SK-N-DZ (cell line): ENCODE results near the gene FER.
"Not testable (repeated sequence)": the region's sequence is repeated elsewhere in the genome, so short reads cannot be mapped to it uniquely, and the experiment has no call there.

Source experiments
- DNase-seq: peaks from one replicate; pipeline ENCODE4 v3.0.0-alpha.2; 2015; ENCODE audit warnings: low spot score

The FER gene

DNA sequence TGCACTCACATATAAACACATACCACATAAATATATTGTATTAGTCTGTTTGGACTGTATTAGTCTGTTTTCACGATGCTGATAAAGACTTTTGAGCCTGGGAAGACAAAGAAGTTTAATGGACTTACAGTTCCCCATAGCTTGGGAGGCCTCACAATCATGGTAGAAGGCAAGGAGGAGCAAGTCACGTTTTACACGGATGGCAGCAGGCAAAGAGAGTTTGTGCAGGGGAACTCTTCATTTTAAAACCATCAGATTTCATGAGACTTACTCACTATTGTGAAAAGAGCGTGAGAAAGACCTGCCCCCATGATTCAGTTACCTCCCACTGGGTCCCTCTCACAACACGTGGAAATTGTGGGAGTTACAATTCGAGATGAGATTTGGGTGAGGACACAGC is 133.4 kb downstream of the FER start:
- no peak for DNase-seq

- DNase-seq, result no peak
Observed at GRCh38 chr5:108884736-108885135, 137.0 kb downstream of the FER start.

DNA sequence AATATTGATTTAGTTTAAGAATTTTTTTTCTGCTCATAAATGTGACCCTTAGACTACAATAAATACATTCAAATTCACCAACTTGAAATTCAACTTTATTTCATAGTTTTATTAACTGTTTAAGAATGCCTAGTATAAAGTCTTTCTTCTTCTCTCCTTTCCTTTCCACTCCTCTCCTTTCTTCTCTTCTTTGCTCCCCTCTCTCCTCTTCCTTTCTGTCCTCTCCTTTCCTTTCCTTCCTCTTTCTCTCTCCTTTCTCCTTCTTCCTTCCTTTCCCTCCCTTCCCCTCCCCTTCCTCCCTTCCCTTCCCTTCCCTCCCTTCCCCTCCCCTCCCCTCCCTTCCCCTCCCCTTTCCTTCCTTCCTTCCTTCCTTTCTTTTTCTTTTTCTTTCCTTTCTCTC is 150.6 kb downstream of the FER start:
- DNase-seq, result no peak

DNA sequence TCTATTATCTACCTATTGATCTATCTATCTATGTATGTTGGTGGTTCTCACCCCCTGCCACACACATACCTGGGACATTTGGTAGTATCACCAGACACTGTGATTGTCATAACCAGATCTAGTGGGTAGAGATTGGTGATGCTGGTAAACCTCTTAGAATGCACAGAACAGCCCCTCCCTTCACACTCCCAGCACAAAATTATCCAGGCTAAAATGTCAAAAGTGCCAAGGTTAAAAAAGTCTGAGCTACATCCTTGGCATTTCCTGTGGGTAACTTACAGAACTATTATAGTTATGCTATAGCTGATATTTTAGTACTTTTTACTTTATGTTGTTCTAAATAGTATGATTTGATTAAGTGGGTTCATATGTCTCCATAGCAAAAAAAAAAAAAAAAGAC is 151.0 kb downstream of the FER start:
- DNase-seq, result no peak

DNA sequence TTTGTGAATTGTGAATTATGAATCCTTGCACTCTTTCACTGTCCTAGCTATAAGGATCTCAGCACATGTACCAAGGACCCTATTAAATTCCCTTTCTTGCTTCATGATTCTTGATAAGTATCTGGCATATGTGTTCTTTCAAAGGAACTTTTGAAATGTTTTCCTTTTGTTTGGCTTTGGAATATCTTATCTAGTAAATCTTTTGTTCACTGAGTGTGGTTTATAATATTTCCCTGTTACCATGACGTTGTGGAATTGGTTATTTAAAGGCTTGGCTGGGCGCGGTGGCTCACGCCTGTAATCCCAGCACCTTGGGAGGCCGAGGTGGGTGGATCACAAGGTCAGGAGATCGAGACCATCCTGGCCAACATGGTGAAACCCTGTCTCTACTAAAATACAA is 151.5 kb downstream of the FER start:
- not testable (repeated sequence) for DNase-seq

DNA sequence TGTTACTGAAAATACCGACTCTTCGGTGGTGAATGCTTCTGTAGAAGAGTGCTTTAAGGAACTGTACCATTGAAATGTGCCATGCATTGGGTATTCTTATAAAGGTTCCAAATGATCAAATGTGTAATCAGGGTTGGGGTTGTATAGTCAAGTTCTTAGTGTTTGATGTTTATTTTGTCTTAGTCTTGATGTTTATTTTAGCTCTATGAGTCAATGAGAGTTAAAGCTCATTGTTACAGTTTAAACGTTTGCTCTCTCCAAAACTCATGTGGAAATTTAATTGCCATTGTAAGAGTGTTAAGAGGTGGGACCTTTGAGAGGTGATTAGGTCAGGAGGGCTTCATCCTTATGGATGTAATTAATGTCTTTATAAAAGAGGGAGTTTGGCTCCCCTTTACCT is 153.0 kb downstream of the FER start:
- no peak for DNase-seq

DNA sequence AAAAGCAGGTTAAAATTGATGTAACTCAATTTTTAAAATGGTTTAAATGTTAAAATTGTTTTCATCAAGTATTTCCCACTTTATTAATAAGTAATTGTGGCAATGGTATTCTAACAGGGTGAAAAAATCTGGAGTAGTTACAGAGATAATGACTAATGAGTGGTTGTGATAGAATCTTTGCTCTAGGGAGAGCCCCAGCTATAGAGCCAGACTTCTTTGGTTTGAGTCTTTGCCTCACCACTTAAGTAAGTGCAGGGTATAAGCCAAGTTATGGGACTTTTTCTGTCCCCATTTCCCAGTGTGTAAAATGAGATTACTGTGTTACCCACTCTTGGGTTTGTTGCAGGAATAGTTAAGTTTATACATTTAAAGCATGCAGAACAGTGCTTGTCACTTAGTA is 158.1 kb downstream of the FER start:
- DNase-seq, result no peak

- no peak for DNase-seq
Observed at GRCh38 chr5:108910627-108911026, 162.9 kb downstream of the FER start.

DNA sequence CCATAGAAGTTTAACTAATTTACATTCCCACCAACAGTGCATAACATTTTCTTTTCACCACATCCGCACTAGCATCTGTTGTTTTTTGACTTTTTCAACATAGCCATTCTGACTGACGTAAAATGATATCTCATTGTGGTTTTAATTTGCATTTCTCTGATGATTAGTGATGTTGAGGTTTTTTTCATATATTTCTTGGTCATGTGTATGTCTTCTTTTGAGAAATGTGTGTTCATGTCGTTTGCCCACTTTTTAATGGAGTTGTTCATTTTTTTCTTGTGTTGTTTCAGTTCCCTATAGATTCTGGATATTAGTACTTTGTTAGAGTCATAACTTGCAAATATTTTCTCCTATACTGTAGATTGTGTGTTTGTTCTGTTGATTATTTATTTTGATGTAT is 163.4 kb downstream of the FER start:
- no peak for DNase-seq

DNA sequence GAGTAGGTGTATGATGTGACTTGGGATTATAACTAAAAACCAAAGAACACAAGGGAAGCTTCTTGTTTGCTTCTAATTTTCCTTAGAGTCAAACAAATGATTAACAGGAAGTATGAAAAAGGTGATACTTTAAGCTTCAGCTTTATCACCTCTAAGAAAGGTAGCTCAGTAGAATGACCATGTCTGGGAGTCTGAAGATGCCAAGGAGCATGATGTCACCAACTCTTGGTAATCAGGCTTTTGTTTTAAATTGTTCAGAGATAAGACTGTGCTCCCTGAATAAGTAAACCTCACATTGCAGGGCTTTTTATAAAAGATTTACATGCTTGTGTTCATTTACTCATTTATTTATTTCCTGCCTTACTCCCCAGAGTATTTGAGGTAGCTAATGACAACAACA is 169.9 kb downstream of the FER start:
- no peak for DNase-seq

GRCh38 chr5:108919591-108920326 is 172.1 kb downstream of the FER start:
- DNase-seq, result no peak

GRCh38 chr5:108924457-108924961 is 176.8 kb downstream of the FER start:
- no peak for DNase-seq

- no peak for DNase-seq
Observed at GRCh38 chr5:108925073-108925472, 177.4 kb downstream of the FER start.

DNA sequence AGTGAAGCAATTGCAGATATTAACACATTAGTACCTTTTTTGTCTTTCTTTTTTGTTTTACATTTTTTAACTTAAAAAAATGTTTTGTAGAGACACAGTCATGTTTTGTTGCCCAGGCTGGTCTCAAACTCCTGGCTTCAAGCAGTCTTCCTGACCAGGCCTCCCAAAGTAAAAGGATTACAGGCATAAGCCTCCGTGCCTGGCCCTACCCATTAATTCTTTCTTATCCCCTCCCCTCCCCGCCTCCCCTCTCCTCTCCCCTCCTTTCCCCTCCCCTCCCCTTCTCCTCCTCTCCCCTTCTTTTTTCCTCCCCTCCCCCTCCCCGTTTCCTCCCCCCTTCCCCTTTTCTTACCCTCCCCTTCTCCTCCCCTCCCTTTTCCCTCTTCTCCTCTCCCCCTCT is 182.4 kb downstream of the FER start:
- DNase-seq, result no peak

DNA sequence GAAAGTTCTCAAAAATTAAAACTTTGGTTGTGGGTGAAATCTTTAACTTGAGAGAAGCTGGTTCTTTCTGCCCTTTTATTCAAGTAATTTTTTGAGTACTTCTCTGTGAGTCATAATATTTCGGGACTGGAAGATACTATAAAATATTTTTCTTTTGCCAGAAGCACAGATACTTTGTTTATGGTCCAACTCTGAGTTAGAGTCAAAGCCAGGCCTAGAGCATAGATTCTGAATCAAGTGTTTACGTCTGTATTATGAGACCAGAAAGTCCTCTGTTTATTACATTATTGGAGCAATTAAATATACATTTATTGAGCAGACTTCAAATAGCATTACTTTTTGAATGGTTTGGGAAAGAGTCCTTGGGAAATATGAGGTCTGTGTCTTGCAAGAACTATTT is 187.9 kb downstream of the FER start:
- DNase-seq, result no peak

DNA sequence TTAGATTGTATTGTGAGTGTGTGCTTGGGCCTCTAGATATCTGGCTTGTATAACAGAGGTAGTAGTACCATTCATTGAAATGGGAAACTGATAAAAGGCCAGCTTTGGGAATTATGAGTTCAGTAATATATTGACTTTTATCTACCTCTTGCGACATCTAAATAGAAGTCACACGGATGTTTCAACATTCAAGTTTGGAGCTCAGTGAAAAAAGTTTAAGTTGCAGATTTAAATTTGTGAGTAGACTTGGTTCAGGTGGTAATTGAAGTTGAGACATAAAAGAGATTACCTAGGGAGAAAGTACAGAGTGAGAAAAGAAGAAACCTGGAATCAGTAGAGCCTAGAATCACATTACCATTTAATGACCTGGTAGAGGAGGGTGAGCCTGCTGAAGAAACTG is 189.5 kb downstream of the FER start:
- DNase-seq, result no peak

GRCh38 chr5:108940506-108940905 is 192.8 kb downstream of the FER start:
- no peak for DNase-seq

DNA sequence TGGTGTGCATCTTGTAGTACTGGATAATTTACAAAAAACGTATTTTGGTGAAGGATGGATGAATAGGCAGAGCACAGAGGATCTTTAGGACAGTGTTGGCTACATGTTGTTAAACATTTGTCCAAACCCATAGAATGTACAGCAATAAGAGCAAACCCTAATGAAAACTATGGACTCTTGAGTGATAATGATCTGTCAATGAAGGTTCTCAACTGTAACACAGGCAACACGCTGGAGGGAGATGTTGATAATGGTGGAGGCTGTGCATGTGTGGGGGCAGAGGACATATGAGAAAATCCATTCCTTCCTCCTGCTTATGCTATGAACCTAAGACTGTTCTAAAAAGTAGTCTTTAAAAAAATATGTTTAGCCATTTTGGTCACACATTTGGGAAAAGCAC is 194.0 kb downstream of the FER start:
- DNase-seq, result no peak

DNA sequence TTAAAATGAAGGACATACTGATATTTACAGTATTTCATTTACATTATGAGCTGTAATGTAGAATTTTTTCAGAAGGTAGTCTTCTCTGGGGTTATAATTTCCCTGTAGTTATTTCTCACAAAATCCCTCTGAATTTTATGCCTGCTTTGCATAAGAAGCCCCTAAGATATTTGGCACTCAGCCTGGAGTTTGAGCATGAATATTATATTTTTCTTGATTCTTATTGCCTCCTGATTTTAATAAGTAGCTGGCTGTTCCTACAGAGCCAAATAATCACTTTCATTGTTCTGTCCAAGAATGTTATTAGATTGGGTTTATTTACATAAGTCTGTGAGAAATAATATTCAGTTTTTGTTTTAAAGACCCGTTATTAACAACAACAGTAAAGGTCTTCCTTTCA is 195.0 kb downstream of the FER start:
- no peak for DNase-seq

DNA sequence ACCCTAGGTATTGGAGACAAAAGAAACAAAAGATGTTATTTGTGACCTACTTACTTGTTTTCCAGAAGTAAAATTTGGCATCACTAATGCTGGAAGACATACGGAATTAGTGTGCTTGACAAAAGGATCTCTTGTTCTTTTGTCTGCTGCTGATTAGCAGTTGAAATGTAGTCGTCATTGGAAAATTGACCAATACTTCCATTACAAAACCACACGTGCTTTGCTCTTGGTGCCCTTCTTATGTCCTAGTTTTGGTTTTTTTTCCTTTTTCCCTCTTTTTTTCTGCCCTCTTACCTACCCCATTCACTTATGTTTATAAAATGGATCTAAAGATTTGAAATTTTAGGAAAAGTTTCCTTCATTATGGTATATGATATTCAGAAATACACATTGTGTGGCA is 197.4 kb downstream of the FER start:
- DNase-seq, result no peak

GRCh38 chr5:108946008-108946407 is 198.3 kb downstream of the FER start:
- no peak for DNase-seq

DNA sequence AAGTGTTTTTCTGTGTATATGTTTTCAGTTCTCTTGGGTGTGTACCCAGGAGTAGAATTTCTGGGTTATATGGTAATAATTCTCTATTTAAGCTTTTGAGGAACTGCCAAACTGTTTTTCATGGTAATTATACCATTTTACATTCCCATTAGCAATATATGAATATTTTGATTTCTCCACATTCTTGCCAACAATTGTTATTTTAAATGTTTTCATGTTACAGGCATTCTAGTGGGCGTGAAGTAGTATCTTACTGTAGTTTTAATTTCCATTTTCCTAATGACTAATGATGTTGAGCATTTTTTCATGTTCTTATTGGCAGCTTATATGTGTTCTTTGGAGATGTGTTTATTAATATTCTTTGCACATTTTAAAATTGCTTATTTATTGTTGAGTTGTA is 199.5 kb downstream of the FER start:
- no peak for DNase-seq

DNA sequence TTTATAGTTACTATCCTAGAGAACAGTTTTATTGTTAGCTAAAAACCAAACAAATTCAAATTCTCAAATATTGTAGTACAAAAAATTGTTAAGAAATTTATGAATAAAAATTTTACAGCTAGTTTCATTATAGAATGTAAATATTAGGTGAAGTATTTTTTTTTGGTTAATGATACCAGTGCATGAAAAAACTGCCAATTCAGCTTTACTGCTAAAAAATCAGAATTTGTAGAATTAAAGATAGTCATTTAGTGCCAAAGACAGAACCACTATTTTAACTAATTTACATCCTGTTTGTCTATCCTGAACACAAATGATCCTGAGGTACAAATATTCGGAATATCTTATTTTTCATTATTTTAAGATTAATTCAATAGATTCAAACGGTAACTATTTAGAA is 202.6 kb downstream of the FER start:
- no peak for DNase-seq

DNA sequence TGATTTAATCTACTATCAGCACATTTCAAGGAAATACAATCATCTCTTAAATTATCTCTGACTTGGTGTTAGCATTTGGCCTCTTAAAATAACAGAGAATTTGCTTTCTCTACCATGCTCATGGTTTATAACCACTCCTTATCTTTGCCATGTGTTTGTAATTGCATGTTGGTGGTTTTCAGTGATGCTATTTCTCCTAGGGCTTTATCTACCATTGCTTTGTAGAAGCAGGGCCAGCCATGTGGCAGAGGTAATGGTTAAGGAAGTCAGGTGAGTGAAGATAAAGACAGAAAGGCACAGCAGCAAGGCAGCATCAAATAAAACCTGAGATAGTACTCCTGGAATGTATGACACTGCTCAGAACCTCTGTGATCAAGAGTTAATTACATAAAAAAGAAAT is 206.2 kb downstream of the FER start:
- no peak for DNase-seq
